Loucy (cell line): ENCODE results near the gene FDX2.

Experiments
- H2AFZ ChIP-seq: fragments of 200-600 bp; sonication (generic); 2 replicates; pipeline ENCODE4 v1.6.0; 2016; ENCODE audit warnings: antibody characterized with exemption, mild to moderate bottlenecking, low read length, moderate library complexity
- H3F3A ChIP-seq: fragments of 200-600 bp; 2 replicates; pipeline ENCODE4 v1.6.0; 2016; ENCODE audit warnings: antibody characterized with exemption, low read depth, mild to moderate bottlenecking
- H3K27me3 ChIP-seq: fragments of 200-600 bp; sonication (generic); 2 replicates; pipeline ENCODE4 v1.6.1; 2014; ENCODE audit warnings: low read length, mild to moderate bottlenecking; ENCODE audit not compliant: insufficient read depth, poor library complexity, severe bottlenecking
- H3K36me3 ChIP-seq: fragments of 200-600 bp; sonication (generic); 2 replicates; pipeline ENCODE4 v1.6.1; 2016; ENCODE audit warnings: low read length; ENCODE audit not compliant: insufficient read depth
- H3K4me1 ChIP-seq: fragments of 200-600 bp; sonication (generic); 2 replicates; pipeline ENCODE4 v1.5.1; 2014; ENCODE audit warnings: low read length, mild to moderate bottlenecking; ENCODE audit not compliant: insufficient read depth, poor library complexity, severe bottlenecking
- H3K4me2 ChIP-seq: fragments of 200-600 bp; sonication (generic); 2 replicates; pipeline ENCODE4 v1.6.0; 2014; ENCODE audit warnings: antibody characterized with exemption, low read length, low read depth, mild to moderate bottlenecking; ENCODE audit not compliant: poor library complexity, severe bottlenecking
- H3K4me3 ChIP-seq: fragments of 200-600 bp; sonication (generic); 2 replicates; pipeline ENCODE4 v1.5.1; 2014; ENCODE audit warnings: low read length, mild to moderate bottlenecking, mixed read lengths; ENCODE audit not compliant: poor library complexity, severe bottlenecking
- H3K79me2 ChIP-seq: fragments of 200-600 bp; sonication (generic); 2 replicates; pipeline ENCODE4 v1.6.1; 2014; ENCODE audit warnings: low read length; ENCODE audit not compliant: insufficient read depth
- H3K9ac ChIP-seq: fragments of 200-600 bp; sonication (generic); 2 replicates; pipeline ENCODE4 v1.6.0; 2014; ENCODE audit warnings: mild to moderate bottlenecking, low read depth, low read length, moderate library complexity; ENCODE audit not compliant: poor library complexity, severe bottlenecking
- H3K9me2 ChIP-seq: fragments of 200-600 bp; sonication (generic); replicated peaks from 2 replicates; pipeline ENCODE4 v1.6.1; 2016; ENCODE audit warnings: low read depth, low read length, mixed read lengths
- H3K9me3 ChIP-seq: fragments of 200-600 bp; sonication (generic); 2 replicates; pipeline ENCODE4 v1.6.1; 2014; ENCODE audit warnings: mild to moderate bottlenecking, antibody characterized with exemption, low read length, low read depth; ENCODE audit not compliant: insufficient read depth
- H4K20me1 ChIP-seq: fragments of 200-600 bp; sonication (generic); 2 replicates; pipeline ENCODE4 v1.6.0; 2014; ENCODE audit warnings: antibody characterized with exemption, low read length, mild to moderate bottlenecking; ENCODE audit not compliant: insufficient read depth, poor library complexity, severe bottlenecking
- EZH2phosphoT487 ChIP-seq: fragments of 200-600 bp; IDR thresholded peaks from 2 replicates; pipeline ENCODE4 v1.6.1; 2018; ENCODE audit warnings: antibody characterized with exemption, mild to moderate bottlenecking, moderate library complexity, borderline replicate concordance
- TF ChIP-seq, protein P1 (sequence below): fragments of 200-600 bp; sonication (generic); conservative IDR thresholded peaks from 2 replicates; pipeline ENCODE4 v1.5.1; 2014; ENCODE audit warnings: mild to moderate bottlenecking, antibody characterized with exemption, low read length

Gene FDX2

DNA sequence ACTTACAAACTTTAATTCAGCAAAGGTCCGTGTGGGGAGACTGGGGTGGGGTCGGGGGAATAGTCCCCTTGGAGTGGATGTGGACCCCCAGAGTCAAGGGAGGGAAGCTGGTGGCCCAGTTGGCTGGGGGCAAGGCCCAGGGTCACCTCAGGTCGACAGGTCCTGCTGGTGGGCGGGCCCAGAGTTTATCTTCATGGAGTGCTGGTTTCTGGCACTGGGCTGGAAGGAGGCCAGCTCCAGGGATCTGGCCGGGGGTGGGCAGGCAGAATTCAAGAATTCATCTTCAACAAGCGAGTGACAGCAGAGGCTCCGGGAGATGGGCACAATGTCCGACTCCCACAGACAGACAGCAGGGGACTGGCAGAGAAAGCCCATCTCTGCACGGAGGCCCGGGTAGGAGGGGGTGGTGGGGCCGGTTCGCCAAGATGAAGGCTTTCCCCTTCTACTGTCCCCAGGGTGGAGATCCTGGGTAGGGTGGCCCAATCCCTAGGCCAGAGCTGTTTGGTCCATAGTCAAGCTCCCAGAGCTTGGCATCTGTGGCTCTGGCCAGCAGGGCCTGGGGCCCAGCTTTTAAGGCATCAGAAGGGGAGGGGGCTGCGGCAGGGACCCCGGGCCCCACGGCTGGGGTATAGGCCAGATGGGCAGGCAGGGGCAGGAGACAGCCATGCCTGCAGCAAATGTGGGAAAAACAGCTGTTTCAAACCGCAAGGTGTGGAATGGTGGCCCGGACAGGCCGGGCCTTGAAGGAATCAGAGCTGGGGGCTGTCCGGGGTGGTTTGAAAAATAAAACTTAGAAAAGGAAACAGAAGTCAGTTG, 622 bp upstream of the FDX2 start:
- Histone ChIP-seq H3F3A (peaks cover 6% of the 10 kb centered on the region; the same call in 1 of the 2 replicates), H3K79me2 (no peaks in the 10 kb centered on the region), H3K9me2 (no peaks in the 10 kb centered on the region), H3K4me1 (peaks cover 5% of the 10 kb centered on the region), H3K4me3 (peak overlapping the region; percentile 85), H2AFZ (no peak overlapping the region), H3K9ac (peak overlapping the region; percentile 71), H3K4me2 (peak overlapping the region; percentile 90), H4K20me1 (no peaks in the 10 kb centered on the region), H3K36me3 (peaks cover 47% of the 10 kb centered on the region; the same call in 1 of the 2 replicates), H3K27me3 (no peaks in the 10 kb centered on the region), H3K9me3 (no peaks in the 10 kb centered on the region)
- no peak for TF ChIP-seq EZH2phosphoT487
- TF ChIP-seq, protein P1, sequence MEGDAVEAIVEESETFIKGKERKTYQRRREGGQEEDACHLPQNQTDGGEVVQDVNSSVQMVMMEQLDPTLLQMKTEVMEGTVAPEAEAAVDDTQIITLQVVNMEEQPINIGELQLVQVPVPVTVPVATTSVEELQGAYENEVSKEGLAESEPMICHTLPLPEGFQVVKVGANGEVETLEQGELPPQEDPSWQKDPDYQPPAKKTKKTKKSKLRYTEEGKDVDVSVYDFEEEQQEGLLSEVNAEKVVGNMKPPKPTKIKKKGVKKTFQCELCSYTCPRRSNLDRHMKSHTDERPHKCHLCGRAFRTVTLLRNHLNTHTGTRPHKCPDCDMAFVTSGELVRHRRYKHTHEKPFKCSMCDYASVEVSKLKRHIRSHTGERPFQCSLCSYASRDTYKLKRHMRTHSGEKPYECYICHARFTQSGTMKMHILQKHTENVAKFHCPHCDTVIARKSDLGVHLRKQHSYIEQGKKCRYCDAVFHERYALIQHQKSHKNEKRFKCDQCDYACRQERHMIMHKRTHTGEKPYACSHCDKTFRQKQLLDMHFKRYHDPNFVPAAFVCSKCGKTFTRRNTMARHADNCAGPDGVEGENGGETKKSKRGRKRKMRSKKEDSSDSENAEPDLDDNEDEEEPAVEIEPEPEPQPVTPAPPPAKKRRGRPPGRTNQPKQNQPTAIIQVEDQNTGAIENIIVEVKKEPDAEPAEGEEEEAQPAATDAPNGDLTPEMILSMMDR: no peak

DNA sequence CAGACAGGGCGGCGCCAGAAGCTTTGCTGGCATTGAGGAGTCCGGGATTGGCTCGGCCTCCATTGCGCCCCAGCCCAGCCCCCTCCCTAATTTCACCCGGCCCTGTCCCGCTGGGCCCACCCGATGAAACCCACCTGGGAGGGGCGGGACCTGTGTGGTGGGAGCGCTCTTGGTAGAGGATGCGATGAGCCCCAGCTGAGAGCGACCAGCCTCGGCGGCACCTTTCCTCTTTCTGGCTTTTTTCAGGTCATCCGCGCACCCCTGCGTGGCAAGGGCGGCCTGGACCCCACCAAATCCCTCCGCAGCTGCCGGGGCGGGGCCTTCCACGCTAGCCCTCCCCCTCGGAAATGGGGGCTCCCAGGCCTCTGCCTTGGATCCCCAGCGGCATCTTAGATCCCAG, 6.4 kb downstream of the FDX2 start, which contains the start of gene ZGLP1:
Gene ZGLP1, minus strand, starts transcription at position 393 of the 400 bp plus-strand sequence.
- no peaks in the 10 kb centered on the region for H4K20me1 ChIP-seq
- no peaks in the 10 kb centered on the region for H3K79me2 ChIP-seq
- no peaks in the 10 kb centered on the region for H3F3A ChIP-seq
- H2AFZ ChIP-seq: no peak within 1 kb of the TSS
- H3K36me3 ChIP-seq: no peaks in the 10 kb centered on the region
- no peaks in the 10 kb centered on the region for H3K9me2 ChIP-seq
- H3K4me3 ChIP-seq: no peak within 1 kb of the TSS
- H3K4me2 ChIP-seq: no peak within 1 kb of the TSS
- H3K27me3 ChIP-seq: no peaks in the 10 kb centered on the region
- H3K4me1 ChIP-seq: no peaks in the 10 kb centered on the region
- H3K9ac ChIP-seq: no peak within 1 kb of the TSS
- no peak for TF ChIP-seq EZH2phosphoT487
- TF ChIP-seq, protein P1: no peak
- H3K9me3 ChIP-seq: no peaks in the 10 kb centered on the region

DNA sequence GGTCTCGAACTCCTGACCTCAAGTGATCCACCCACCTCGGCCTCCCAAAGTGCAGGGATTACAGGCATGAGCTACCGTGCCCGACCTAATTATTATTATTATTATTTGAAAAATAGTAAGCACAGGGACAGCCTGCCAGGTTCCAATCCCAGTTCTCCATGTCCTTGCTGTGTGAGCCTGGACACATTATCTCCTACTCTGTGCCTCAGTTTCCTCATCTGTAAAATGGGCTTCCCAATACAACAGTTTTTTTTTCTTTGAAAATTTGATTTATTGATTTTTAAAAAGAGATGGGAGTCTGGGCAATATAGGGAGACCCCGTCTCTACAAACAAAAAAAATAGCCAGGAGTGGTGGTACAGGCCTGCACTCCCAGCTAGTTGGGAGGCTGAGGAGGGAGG, 9.5 kb downstream of the FDX2 start:
- no peak overlapping the region for H3K4me2 ChIP-seq

More for the DNA sequence above, 9.5 kb downstream of the FDX2 start:
- Histone ChIP-seq H4K20me1 (no peaks in the 10 kb centered on the region), H3K4me1 (no peaks in the 10 kb centered on the region), H3K9ac (no peak overlapping the region), H3K79me2 (no peaks in the 10 kb centered on the region), H2AFZ (no peak overlapping the region), H3F3A (no peaks in the 10 kb centered on the region), H3K9me3 (no peaks in the 10 kb centered on the region), H3K27me3 (no peaks in the 10 kb centered on the region), H3K36me3 (no peaks in the 10 kb centered on the region), H3K9me2 (no peaks in the 10 kb centered on the region), H3K4me3 (no peak overlapping the region)
- TF ChIP-seq EZH2phosphoT487: no peak
- TF ChIP-seq, protein P1: no peak
